ENCODE measurements around the gene GALNT6. TPM values are rescaled to one million over a fixed set of nuclear protein-coding genes. Genes with fewer than 3 reads are reported as not detected.

GALNT6 gene
- total RNA-seq, 3 donors from 2014 or later, result 10.7 to 20.6 (median 17.9) TPM

- DNase-seq, result peak in 1 of 3 donors; percentile 18
- no peak for TF ChIP-seq CTCF (IDR thresholded peaks at IDR 0.05)
- intact Hi-C loops (cut with DNase I, micrococcal nuclease), result no loop called here
- Histone ChIP-seq H3K4me3 (no peak overlapping the region), H3K36me3 (ENCODE audit: low read depth) (no peaks in the 10 kb centered on the region), H3K4me1 (ENCODE audit: low read depth) (peaks cover 9% of the 10 kb centered on the region), H3K9me3 (no peaks in the 10 kb centered on the region)
- ATAC-seq, result peak; percentile 88
These were observed 39.1 kb upstream of the GALNT6 start for GRCh38 chr12:51430196-51430895.

DNA sequence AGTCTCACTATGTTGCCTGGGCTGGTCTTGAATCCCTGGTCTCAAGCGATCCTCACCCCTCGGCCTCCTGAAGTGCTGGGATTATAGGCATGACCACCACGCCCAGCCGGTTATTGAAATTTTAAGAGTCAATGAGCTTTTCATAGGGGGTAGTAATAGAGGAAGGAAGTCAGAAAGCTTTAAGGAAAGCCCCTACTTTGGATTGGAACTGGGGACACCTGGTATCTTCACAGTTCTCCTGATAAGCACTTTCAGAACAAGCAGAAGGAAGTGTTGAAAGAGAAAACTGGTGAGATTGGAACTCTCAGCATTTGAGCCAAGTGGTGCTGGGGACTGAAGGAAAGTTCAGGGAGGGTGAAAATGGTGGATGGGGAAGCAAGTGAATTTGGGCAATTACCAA, 38.5 kb upstream of the GALNT6 start:
- intact Hi-C loops (cut with DNase I, micrococcal nuclease), result loop anchor here in 1 of 2 donors (10.0 kb wide), 1 partner anchor 105 kb away; no protein-coding TSS in a partner anchor
- Histone ChIP-seq H3K4me1 (ENCODE audit: low read depth) (peaks cover 9% of the 10 kb centered on the region), H3K36me3 (ENCODE audit: low read depth) (no peaks in the 10 kb centered on the region), H3K9me3 (no peaks in the 10 kb centered on the region), H3K4me3 (no peak overlapping the region)
- TF ChIP-seq CTCF (IDR thresholded peaks at IDR 0.05), result no peak
- ATAC-seq, result no peak
- no peak for DNase-seq

DNA sequence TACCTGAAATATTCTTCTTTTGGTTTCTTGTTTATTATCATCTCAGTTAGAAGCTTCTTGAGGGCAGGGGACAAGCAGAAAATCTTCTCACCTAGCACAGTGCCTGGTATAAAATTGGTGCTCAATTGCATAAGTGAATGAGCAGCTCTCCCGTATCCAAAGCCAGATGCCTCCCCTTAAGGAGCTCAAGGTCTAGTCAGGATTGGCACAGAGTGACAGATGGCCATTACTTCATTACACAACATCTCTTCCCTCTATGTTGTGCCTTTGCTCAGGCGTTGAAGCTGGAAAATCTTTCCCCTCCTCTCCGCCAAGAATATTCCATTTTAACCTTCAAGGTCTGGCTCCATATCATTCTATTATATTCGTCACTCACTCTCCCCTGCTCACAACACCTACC, 37.0 kb upstream of the GALNT6 start:
- Histone ChIP-seq H3K9me3 (no peaks in the 10 kb centered on the region), H3K4me3 (no peak overlapping the region), H3K4me1 (ENCODE audit: low read depth) (peaks cover 9% of the 10 kb centered on the region), H3K36me3 (ENCODE audit: low read depth) (no peaks in the 10 kb centered on the region)
- no peak for DNase-seq
- no peak for TF ChIP-seq CTCF (IDR thresholded peaks at IDR 0.05)
- intact Hi-C loops (cut with DNase I, micrococcal nuclease), result loop anchor here in 1 of 2 donors (10.0 kb wide), 1 partner anchor 107 kb away; no protein-coding TSS in a partner anchor
- no peak for ATAC-seq

DNA sequence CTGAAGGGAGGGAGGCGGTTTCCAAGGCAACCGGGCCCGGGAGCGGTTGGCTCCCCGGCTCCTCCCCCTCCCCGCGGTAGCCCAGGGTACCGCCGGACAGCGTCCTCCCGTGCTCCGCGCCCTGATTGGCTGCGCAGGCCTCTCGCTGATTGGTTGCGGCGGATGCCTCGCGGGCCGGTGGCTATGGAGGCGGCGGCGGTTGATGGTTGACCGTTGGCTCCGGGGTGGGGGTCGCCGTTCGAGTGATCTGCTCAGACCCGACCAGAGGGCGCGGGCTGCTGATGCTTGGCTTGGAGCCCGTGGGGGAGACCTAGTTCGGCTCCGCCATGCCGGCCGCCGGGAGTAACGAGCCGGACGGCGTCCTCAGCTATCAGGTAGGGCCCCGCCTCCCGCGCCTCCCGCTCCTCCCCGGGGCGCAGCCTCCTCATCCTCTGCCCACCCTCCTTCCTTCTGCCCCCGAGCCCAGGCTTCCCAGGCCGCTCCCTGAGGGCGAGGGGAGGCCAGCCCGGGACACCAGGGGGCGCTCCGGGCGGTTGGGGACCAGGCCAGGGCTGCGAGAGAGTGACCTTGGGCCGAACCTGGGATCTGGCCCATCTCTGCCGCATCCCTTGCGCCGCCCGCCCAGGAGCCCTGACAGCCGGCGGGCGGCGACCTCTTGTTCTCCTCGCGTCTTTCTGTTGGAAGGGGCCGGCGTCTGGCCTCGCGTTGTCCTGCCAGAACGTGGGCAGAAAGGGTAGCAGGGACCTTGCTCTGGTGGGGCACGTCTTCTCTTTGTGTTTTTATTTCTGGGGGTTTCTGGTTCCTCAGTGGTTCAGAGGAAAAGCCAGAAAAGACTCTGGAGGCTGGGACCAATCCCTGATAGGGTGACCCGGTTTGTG, 33.7 kb upstream of the GALNT6 start, which contains the start of gene SLC4A8:
Gene SLC4A8, plus strand, starts transcription at position 170 of the 878 bp plus-strand sequence. Its CDS starts 157 bp downstream, at position 327.
- ATAC-seq, result peak; percentile 91

More for the DNA sequence above, 33.7 kb upstream of the GALNT6 start, which contains the start of gene SLC4A8:
- Histone ChIP-seq H3K36me3 (ENCODE audit: low read depth) (no peaks in the 10 kb centered on the region), H3K9me3 (no peaks in the 10 kb centered on the region), H3K4me1 (ENCODE audit: low read depth) (peaks cover 2% of the 10 kb centered on the region), H3K4me3 (no peak within 1 kb of the TSS)
- DNase-seq, result peak; percentile 72 to 87 (median 82)
- peak; percentile 61 for TF ChIP-seq CTCF (IDR thresholded peaks at IDR 0.05)
- intact Hi-C loops (cut with DNase I, micrococcal nuclease), result loop anchor here (5.0 to 10.0 kb wide), 3 partner anchors 107 to 397 kb away; no protein-coding TSS in a partner anchor

Measured in mucosa of descending colon (tissue), 3 donors.